HepG2 (cell line): ENCODE data around the gene POLR3E. TPM values are rescaled to one million over a fixed set of nuclear protein-coding genes. Genes with fewer than 3 reads are reported as not detected.

Experiments used
- ATAC-seq: fragments of 200-7000 bp; cut with Tn5 transposase; 3 replicates; pipeline ENCODE4 v1.9.1; 2020; ENCODE audit warnings: mild to moderate bottlenecking, moderate library complexity
- BruUV-seq: library from RNA; stranded (reverse); fragments of 400-500 nt; replicated peaks from 2 replicates; lab custom pipeline; 2021; lab: Mats Ljungman, UMichigan
- CTCF ChIA-PET: fragments of 300-600 bp; formaldehyde crosslinking; extraction: SDS; loops from one replicate; lab custom pipeline; 2021; ENCODE audit warnings: low total read pairs, inconsistent platforms, low intra/inter-chr PET ratio; lab: Yijun Ruan, JAX
- POLR2A ChIA-PET: fragments of 350-600 bp; sonication (Branson Sonifier 250); formaldehyde crosslinking; loops from one replicate; lab custom pipeline; 2020; ENCODE audit warnings: antibody characterized with exemption, inconsistent platforms; lab: Yijun Ruan, JAX
- DNase-seq: peaks from one replicate; pipeline ENCODE4 v3.0.0-alpha.2; 2015; ENCODE audit warnings: low spot score
- FAIRE-seq: peaks from 3 replicates; lab custom pipeline; 2011; peaks lifted over from hg19 to GRCh38; lab: Jason Lieb, UNC
- H2AFZ ChIP-seq: one replicate; pipeline ENCODE4 v1.6.1; 2011; ENCODE audit warnings: low read length, inconsistent platforms
- H3K27ac ChIP-seq: fragments of 300-600 bp; 3 replicates; pipeline ENCODE4 v1.8.0; 2011; ENCODE audit warnings: mixed run types, mild to moderate bottlenecking, mixed read lengths, low read length, inconsistent platforms; ENCODE audit not compliant: insufficient read depth; ENCODE audit errors: extremely low read length
- H3K27me3 ChIP-seq, 2 experiments: fragments of 200-600 bp in 1 of 2; 2 replicates in 1 of 2; 3 replicates in 1 of 2; pipeline versions ENCODE4 v1.6.0 to v1.8.0; 2011; ENCODE audit warnings: low read length in 2 of 2, mild to moderate bottlenecking in 2 of 2, moderate library complexity in 2 of 2, inconsistent platforms in 1 of 2; ENCODE audit not compliant: insufficient read depth in 2 of 2, control insufficient read depth in 1 of 2
- H3K36me3 ChIP-seq, 2 experiments: fragments of 200-600 bp in 1 of 2; replicated peaks in 1 of 2; 2 replicates in 1 of 2; 3 replicates in 1 of 2; pipeline versions ENCODE4 v1.5.1 to v1.8.0; 2011; ENCODE audit warnings: low read length in 2 of 2, inconsistent platforms in 1 of 2; ENCODE audit not compliant: insufficient read depth in 2 of 2, control insufficient read depth in 1 of 2
- H3K4me1 ChIP-seq: 2 replicates; pipeline ENCODE4 v1.5.1; 2012; ENCODE audit warnings: low read length, inconsistent platforms; ENCODE audit not compliant: insufficient read depth
- H3K4me2 ChIP-seq: 2 replicates; pipeline ENCODE4 v1.6.0; 2011; ENCODE audit warnings: low read depth, low read length, inconsistent platforms
- H3K4me3 ChIP-seq, 3 experiments: fragments of 200-600 bp in 1 of 3; sonication (generic), shearing (Covaris generic) in 1 of 3; replicated peaks in 1 of 3; 2 replicates each; pipeline ENCODE4 v1.5.1; 2011 to 2016; ENCODE audit warnings: low read length in 3 of 3, inconsistent platforms in 2 of 3, low read depth in 2 of 3, mild to moderate bottlenecking in 2 of 3, control low read depth in 1 of 3, mixed read lengths in 1 of 3; ENCODE audit not compliant: insufficient read depth in 1 of 3
- H3K79me2 ChIP-seq: one replicate; pipeline ENCODE4 v1.6.1; 2011; ENCODE audit warnings: low read length, inconsistent platforms; ENCODE audit not compliant: insufficient read depth
- H3K9ac ChIP-seq: 2 replicates; pipeline ENCODE4 v1.6.0; 2011; ENCODE audit warnings: mild to moderate bottlenecking, low read depth, low read length, inconsistent platforms; ENCODE audit not compliant: insufficient read depth
- H3K9me3 ChIP-seq: 2 replicates; pipeline ENCODE4 v1.5.1; 2012; ENCODE audit warnings: mild to moderate bottlenecking, low read length
- H4K20me1 ChIP-seq: 2 replicates; pipeline ENCODE4 v1.6.0; 2011; ENCODE audit warnings: inconsistent platforms, mild to moderate bottlenecking, low read length, moderate library complexity; ENCODE audit not compliant: insufficient read depth
- ARHGAP35 ChIP-seq: sonication (generic); formaldehyde crosslinking; IDR thresholded peaks from 2 replicates; pipeline ENCODE4 v1.9.0; 2022; ENCODE audit warnings: mild to moderate bottlenecking, inconsistent platforms, moderate library complexity, missing genetic modification reagents, borderline replicate concordance
- MAFG ChIP-seq: sonication (generic); formaldehyde crosslinking; IDR thresholded peaks from 2 replicates; pipeline ENCODE4 v1.5.1; 2020; ENCODE audit warnings: mild to moderate bottlenecking, missing genetic modification reagents
- MXI1 ChIP-seq: IDR thresholded peaks from 3 replicates; pipeline ENCODE4 v1.6.1; 2012; ENCODE audit warnings: low read depth, low read length, inconsistent platforms, borderline replicate concordance
- RAD21 ChIP-seq: fragments of 450-650 bp; formaldehyde crosslinking; IDR thresholded peaks from 2 replicates; pipeline ENCODE4 v1.5.0; 2020; ENCODE audit warnings: mild to moderate bottlenecking
- ZKSCAN8 ChIP-seq: IDR thresholded peaks from 2 replicates; pipeline ENCODE4 v1.6.1; 2016; ENCODE audit warnings: borderline replicate concordance, missing genetic modification reagents, missing compliant biosample characterization
- ZNF224 ChIP-seq: sonication (generic); formaldehyde crosslinking; IDR thresholded peaks from 2 replicates; pipeline ENCODE4 v1.5.0; 2020; ENCODE audit warnings: mild to moderate bottlenecking, missing genetic modification reagents
- ZNF546 ChIP-seq: sonication (generic); formaldehyde crosslinking; conservative IDR thresholded peaks from 2 replicates; pipeline ENCODE4 v1.8.1; 2023; ENCODE audit warnings: mild to moderate bottlenecking, missing genetic modification reagents
- ZNF749 ChIP-seq: sonication (generic); formaldehyde crosslinking; IDR thresholded peaks from 2 replicates; pipeline ENCODE4 v1.8.0; 2022; ENCODE audit warnings: mild to moderate bottlenecking, missing genetic modification reagents, moderate library complexity, borderline replicate concordance
- ZXDC ChIP-seq: sonication (generic); formaldehyde crosslinking; IDR thresholded peaks from 2 replicates; pipeline ENCODE4 v1.5.0; 2020; ENCODE audit warnings: mild to moderate bottlenecking, missing genetic modification reagents
- WGBS: methylation state at CpG from one replicate; pipeline ENCODE4 v1.1.6; 2017; ENCODE audit warnings: low lambda C conversion rate; 5-methylcytosine and 5-hydroxymethylcytosine counted together
- in situ Hi-C: cut with HindIII; loops from 2 replicates; pipeline ENCODE4 v1.10.0; 2017; ENCODE audit warnings: low pct_unique_long_range_greater_than_20kb; ENCODE audit not compliant: extremely low pct_ligation_motif_present
- intact Hi-C: fragments of 100-400 bp; cut with micrococcal nuclease; formaldehyde crosslinking; loops from one replicate; pipeline ENCODE4 v1.10.0; 2022; ENCODE audit not compliant: unreplicated experiment
- polyA plus RNA-seq, 8 experiments: library from polyadenylated mRNA; depleted of rRNA in 3 of 8; stranded (reverse) in 7 of 8; unstranded in 1 of 8; fragments of >200 nt; fragmentation: Illumina TruSeq in 4 of 8; extraction: Trizol in 4 of 8; gene quantifications; 2 replicates each; pipeline versions ENCODE4 v1.2.1 to v1.2.3, GENCODE V29; 2011 to 2016; ENCODE audit warnings: low read depth in 4 of 8, missing spikeins in 1 of 8, mixed read lengths in 1 of 8; ENCODE audit not compliant: insufficient read depth in 1 of 8
- total RNA-seq, 5 experiments: library from RNA; depleted of rRNA; stranded (reverse); fragments of >200 nt; fragmentation: Illumina TruSeq; extraction: Trizol; gene quantifications; 2 replicates each; pipeline ENCODE4 v1.2.3, GENCODE V29; 2016; ENCODE audit warnings: low read depth in 1 of 5
- TF ChIP-seq, protein P1 (sequence below): sonication (generic); formaldehyde crosslinking; IDR thresholded peaks from 2 replicates; pipeline ENCODE4 v1.4.0; 2020; ENCODE audit warnings: missing genetic modification reagents

The POLR3E gene
- total and polyA plus RNA-seq, 2 of the 13 experiments (the other 11 are each of a cell fraction or from before 2014, with no cell fraction given), result 135 to 262 TPM

DNA sequence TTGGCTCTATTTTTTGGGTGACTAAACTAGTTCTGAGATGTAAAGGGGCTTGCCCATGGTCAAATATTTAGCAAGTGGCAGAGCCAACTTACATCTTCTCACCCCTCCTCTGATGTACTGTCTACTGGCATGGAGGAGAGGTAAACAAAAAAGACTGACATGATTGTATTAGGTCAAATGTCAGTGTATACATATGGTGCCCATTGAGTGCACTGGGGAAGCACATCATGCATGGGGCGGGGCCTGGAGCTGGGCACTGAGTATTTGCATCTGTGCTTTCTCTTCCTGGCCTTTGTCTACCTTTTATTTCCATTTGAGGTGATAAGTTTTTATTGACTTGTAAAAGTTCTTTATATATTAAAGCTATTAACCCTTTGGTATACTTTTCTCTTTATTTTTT, 22.3 kb upstream of the POLR3E start:
- FAIRE-seq (no peak), DNase-seq (no peak), ATAC-seq (no peak)
- CTCF ChIA-PET, result no interaction called here
- intact Hi-C loops (no loop called here), in situ Hi-C loops (no loop called here)
- no TSS peak for BruUV-seq
- Histone ChIP-seq H3K4me1 (no peaks in the 10 kb centered on the region), H3K27ac (no peak overlapping the region), H3K27me3 (no peaks in the 10 kb centered on the region), H3K4me2 (no peak overlapping the region), H4K20me1 (no peaks in the 10 kb centered on the region), H3K79me2 (no peaks in the 10 kb centered on the region), H2AFZ (no peak overlapping the region), H3K9me3 (no peaks in the 10 kb centered on the region), H3K9ac (no peak overlapping the region), H3K36me3 (peaks cover 22 to 42% of the 10 kb centered on the region in 2 experiments; a peak in 4 of 5 replicates), H3K4me3 (no peak overlapping the region)
- POLR2A ChIA-PET, result no interaction called here
- no peak for TF ChIP-seq MAFG
- 0 out of 2 replicates have a peak, but pooled peaks have one; percentile 80 for TF ChIP-seq ZKSCAN8 (CRISPR knock-in tag)
- no peak for TF ChIP-seq RAD21 (CRISPR knock-in tag)
- 97% methylated on average over 1 of the region's 1 CpG for WGBS

DNA sequence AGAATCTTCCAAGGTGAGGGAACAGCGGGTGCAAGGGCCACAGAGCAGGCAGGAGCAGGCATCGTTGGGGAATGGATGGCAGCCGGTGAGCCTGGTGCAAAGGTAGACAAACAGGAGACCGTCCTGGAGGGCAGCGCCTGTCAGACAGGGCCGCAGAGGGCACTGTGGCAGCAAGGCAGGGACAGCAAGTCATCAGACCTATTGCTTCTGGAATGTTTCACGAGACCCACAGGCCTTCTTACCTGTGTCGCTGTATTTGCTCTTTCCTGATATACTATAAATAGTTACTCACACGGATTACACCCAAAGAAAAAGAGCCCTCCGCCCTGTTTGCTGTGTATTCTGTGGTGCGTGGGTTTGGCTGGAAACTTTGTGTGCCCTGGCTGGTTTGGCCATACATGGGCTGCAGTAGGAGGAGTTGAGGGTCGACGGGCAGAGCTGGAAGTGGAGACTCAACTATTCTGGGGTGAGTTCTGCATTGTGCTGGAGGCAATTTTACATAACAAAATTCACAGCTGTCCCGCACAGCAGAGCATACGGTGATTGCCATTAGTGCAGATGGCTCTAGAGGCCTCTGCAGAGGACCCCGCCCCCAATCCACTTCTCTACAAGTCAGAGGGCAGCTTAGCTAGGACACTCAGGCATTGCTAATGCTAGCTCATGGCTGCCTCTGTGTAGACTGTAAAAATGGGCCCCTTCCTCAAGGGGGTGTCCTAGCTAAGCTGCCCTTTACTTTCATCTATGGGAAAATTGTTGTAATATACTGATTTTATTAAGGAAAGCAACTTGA, 18.6 kb upstream of the POLR3E start:
- ChIA-PET POLR2A (interaction anchor here (1.1 kb wide), 1 partner anchor 73 kb away, joined by 3 read pairs; the partner anchor contains the start of gene EEF2K), CTCF (no interaction called here)
- Histone ChIP-seq H3K9ac (no peak overlapping the region), H3K27me3 (no peaks in the 10 kb centered on the region), H3K36me3 (peaks cover 19 to 56% of the 10 kb centered on the region in 2 experiments), H3K27ac (no peak overlapping the region), H3K4me1 (no peaks in the 10 kb centered on the region), H3K79me2 (no peaks in the 10 kb centered on the region), H3K4me2 (no peak overlapping the region), H4K20me1 (no peaks in the 10 kb centered on the region), H3K4me3 (no peak overlapping the region), H2AFZ (no peak overlapping the region), H3K9me3 (no peaks in the 10 kb centered on the region)
- FAIRE-seq, result no peak
- ATAC-seq, result peak; percentile 49; the same call in 2 of the 3 replicates
- 95% methylated on average over 16 of the region's 16 CpGs for WGBS
- in situ Hi-C loops, result no loop called here
- intact Hi-C loops, result no loop called here
- 0 out of 2 replicates have a peak, but pooled peaks have one; percentile 33 for TF ChIP-seq ZXDC (CRISPR knock-in tag)
- TF ChIP-seq, protein P1, sequence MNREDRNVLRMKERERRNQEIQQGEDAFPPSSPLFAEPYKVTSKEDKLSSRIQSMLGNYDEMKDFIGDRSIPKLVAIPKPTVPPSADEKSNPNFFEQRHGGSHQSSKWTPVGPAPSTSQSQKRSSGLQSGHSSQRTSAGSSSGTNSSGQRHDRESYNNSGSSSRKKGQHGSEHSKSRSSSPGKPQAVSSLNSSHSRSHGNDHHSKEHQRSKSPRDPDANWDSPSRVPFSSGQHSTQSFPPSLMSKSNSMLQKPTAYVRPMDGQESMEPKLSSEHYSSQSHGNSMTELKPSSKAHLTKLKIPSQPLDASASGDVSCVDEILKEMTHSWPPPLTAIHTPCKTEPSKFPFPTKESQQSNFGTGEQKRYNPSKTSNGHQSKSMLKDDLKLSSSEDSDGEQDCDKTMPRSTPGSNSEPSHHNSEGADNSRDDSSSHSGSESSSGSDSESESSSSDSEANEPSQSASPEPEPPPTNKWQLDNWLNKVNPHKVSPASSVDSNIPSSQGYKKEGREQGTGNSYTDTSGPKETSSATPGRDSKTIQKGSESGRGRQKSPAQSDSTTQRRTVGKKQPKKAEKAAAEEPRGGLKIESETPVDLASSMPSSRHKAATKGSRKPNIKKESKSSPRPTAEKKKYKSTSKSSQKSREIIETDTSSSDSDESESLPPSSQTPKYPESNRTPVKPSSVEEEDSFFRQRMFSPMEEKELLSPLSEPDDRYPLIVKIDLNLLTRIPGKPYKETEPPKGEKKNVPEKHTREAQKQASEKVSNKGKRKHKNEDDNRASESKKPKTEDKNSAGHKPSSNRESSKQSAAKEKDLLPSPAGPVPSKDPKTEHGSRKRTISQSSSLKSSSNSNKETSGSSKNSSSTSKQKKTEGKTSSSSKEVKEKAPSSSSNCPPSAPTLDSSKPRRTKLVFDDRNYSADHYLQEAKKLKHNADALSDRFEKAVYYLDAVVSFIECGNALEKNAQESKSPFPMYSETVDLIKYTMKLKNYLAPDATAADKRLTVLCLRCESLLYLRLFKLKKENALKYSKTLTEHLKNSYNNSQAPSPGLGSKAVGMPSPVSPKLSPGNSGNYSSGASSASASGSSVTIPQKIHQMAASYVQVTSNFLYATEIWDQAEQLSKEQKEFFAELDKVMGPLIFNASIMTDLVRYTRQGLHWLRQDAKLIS, result no peak
- no peak for TF ChIP-seq ZNF224
- no peak for TF ChIP-seq ZNF546 (CRISPR knock-in tag)
- no peak for TF ChIP-seq ZNF749 (CRISPR knock-in tag)
- TF ChIP-seq MXI1, result no peak
- no peak for TF ChIP-seq ARHGAP35
- DNase-seq, result no peak
- BruUV-seq, result no TSS peak
